Measurements from ENCODE around the gene NUBP2.

GRCh38 chr16:1764971-1765370, 17.8 kb upstream of the NUBP2 start:
- TF ChIP-seq POLR2AphosphoS5 (IDR thresholded peaks at IDR 0.05; ENCODE audit: low read depth, low read length) (no peak), TAF1 (IDR thresholded peaks at IDR 0.05; ENCODE audit: borderline replicate concordance, insufficient read depth, low read length) (no peak), REST (IDR thresholded peaks at IDR 0.05; ENCODE audit: insufficient read depth in 1 of 2, low read depth in 2 of 2, low read length in 2 of 2) (no peak)

All from PFSK-1 (cell line).